Measurements from ENCODE around the gene COLGALT1.

Gene COLGALT1

GRCh38 chr19:17542042-17542441 lies 13.4 kb upstream of the COLGALT1 start:
- Histone ChIP-seq H3K27ac (no peak overlapping the region), H3K4me3 (no peak overlapping the region)
- DNase-seq (ENCODE audit: low spot score) = no peak
- TF ChIP-seq, protein P1, sequence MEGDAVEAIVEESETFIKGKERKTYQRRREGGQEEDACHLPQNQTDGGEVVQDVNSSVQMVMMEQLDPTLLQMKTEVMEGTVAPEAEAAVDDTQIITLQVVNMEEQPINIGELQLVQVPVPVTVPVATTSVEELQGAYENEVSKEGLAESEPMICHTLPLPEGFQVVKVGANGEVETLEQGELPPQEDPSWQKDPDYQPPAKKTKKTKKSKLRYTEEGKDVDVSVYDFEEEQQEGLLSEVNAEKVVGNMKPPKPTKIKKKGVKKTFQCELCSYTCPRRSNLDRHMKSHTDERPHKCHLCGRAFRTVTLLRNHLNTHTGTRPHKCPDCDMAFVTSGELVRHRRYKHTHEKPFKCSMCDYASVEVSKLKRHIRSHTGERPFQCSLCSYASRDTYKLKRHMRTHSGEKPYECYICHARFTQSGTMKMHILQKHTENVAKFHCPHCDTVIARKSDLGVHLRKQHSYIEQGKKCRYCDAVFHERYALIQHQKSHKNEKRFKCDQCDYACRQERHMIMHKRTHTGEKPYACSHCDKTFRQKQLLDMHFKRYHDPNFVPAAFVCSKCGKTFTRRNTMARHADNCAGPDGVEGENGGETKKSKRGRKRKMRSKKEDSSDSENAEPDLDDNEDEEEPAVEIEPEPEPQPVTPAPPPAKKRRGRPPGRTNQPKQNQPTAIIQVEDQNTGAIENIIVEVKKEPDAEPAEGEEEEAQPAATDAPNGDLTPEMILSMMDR (IDR thresholded peaks at IDR 0.05) = no peak

DNA sequence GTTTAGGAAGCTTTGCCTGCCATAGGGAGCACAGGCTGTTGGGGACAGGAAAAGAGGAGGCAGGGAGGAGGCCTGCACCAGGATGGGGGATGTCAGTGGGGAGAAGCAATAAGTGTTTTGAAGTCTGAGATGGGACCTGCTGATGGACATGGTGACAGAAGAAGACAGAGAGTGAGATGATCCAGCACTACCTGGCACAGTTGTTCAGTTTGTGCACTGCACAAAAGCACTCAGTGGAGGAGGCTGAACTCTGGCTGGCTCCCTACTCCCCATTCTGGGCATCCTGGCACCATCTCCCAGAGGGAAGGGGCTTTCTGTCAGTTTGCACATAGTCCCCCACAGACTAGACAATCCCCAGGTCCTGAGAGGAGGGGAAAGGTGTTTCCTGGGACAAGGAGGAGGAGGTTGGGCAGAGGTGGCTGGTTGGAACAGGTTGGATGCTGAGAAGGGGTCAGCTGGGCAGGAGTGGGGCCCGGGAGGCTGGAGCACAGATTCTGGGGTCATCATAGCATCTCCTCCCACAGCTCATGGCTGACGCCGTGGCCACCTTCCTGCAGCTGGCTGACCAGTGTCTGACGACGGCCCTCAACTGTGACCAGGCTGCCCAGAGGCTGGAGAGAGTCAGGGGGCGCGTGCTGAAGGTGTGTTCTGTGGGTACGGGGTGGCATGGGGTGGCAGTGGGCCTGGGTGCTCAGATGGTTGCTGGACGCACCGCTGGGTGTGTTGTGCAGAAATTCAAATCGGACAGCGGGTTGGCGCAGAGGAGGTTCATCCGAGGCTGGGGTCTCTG lies 12.5 kb upstream of the COLGALT1 start:
- TF ChIP-seq, protein P1 (IDR thresholded peaks at IDR 0.05) = no peak
- H3K27ac ChIP-seq = no peak overlapping the region
- no peak overlapping the region for H3K4me3 ChIP-seq
- DNase-seq (ENCODE audit: low spot score) = no peak

- TF ChIP-seq, protein P1 (IDR thresholded peaks at IDR 0.05) = no peak
- Histone ChIP-seq H3K4me3 (no peak overlapping the region), H3K27ac (no peak overlapping the region)
- no peak for DNase-seq (ENCODE audit: low spot score)
Measured at GRCh38 chr19:17543986-17544385, 11.5 kb upstream of the COLGALT1 start.

GRCh38 chr19:17544418-17544817 lies 11.0 kb upstream of the COLGALT1 start:
- Histone ChIP-seq H3K4me3 (no peak overlapping the region), H3K27ac (no peak overlapping the region)
- TF ChIP-seq, protein P1 (IDR thresholded peaks at IDR 0.05) = no peak
- DNase-seq (ENCODE audit: low spot score) = no peak

GRCh38 chr19:17548145-17548544 lies 7.3 kb upstream of the COLGALT1 start:
- no peak overlapping the region for H3K4me3 ChIP-seq
- DNase-seq (ENCODE audit: low spot score) = no peak
- H3K27ac ChIP-seq = no peak overlapping the region
- TF ChIP-seq, protein P1 (IDR thresholded peaks at IDR 0.05) = no peak

GRCh38 chr19:17549085-17549740 lies 6.2 kb upstream of the COLGALT1 start:
- Histone ChIP-seq H3K27ac (no peak overlapping the region), H3K4me3 (no peak overlapping the region)
- TF ChIP-seq, protein P1 (IDR thresholded peaks at IDR 0.05) = no peak
- DNase-seq (ENCODE audit: low spot score) = no peak
